Measurements from ENCODE around the gene TLE5.
A peak's percentile ranks its signal among the peaks of the same experiment; 100 is the strongest.

The TLE5 gene

GRCh38 chr19:3047496-3048189 lies 14.7 kb downstream of the TLE5 start:
- no peak for TF ChIP-seq CTCF (conservative IDR thresholded peaks at IDR 0.05; ENCODE audit: low read length)
- peak; percentile 76 for DNase-seq (ENCODE audit: low read depth)
- peak overlapping the region; percentile 46 for H3K4me3 ChIP-seq (ENCODE audit: low read length)

GRCh38 chr19:3046698-3047495 lies 15.4 kb downstream of the TLE5 start:
- TF ChIP-seq CTCF (conservative IDR thresholded peaks at IDR 0.05; ENCODE audit: low read length) = no peak
- DNase-seq (ENCODE audit: low read depth) = no peak
- peak overlapping the region; percentile 46 for H3K4me3 ChIP-seq (ENCODE audit: low read length)

GRCh38 chr19:3045885-3046697 lies 16.2 kb downstream of the TLE5 start:
- H3K4me3 ChIP-seq (ENCODE audit: low read length) = no peak overlapping the region
- no peak for DNase-seq (ENCODE audit: low read depth)
- no peak for TF ChIP-seq CTCF (conservative IDR thresholded peaks at IDR 0.05; ENCODE audit: low read length)

- DNase-seq (ENCODE audit: low read depth) = no peak
- no peak overlapping the region for H3K4me3 ChIP-seq (ENCODE audit: low read length)
- TF ChIP-seq CTCF (conservative IDR thresholded peaks at IDR 0.05; ENCODE audit: low read length) = no peak
Observed at GRCh38 chr19:3045191-3045590, 17.1 kb downstream of the TLE5 start.

GRCh38 chr19:3042621-3043267 lies 19.6 kb downstream of the TLE5 start:
- H3K4me3 ChIP-seq (ENCODE audit: low read length) = no peak overlapping the region
- TF ChIP-seq CTCF (conservative IDR thresholded peaks at IDR 0.05; ENCODE audit: low read length) = no peak
- DNase-seq (ENCODE audit: low read depth) = no peak

GRCh38 chr19:3041761-3042620 lies 20.3 kb downstream of the TLE5 start:
- TF ChIP-seq CTCF (conservative IDR thresholded peaks at IDR 0.05; ENCODE audit: low read length) = no peak
- no peak for DNase-seq (ENCODE audit: low read depth)
- H3K4me3 ChIP-seq (ENCODE audit: low read length) = no peak overlapping the region

Data from AG10803 (cell line).